K562 (cell line): ENCODE results near the gene PALM3. TPM values are rescaled to one million over a fixed set of nuclear protein-coding genes. Genes with fewer than 3 reads are reported as not detected.
A peak's percentile ranks its signal among the peaks of the same experiment; 100 is the strongest.

Experiments used
- ARID2 ChIP-seq: fragments of 450-650 bp; IDR thresholded peaks from 2 replicates; pipeline ENCODE4 v1.6.1; 2017; ENCODE audit warnings: antibody characterized with exemption, mild to moderate bottlenecking
- BCOR ChIP-seq: fragments of 450-650 bp; IDR thresholded peaks from 2 replicates; pipeline ENCODE4 v1.6.1; 2016
- ETV6 ChIP-seq, 3 experiments: fragments of 150-350 bp in 1 of 3; sonication (generic) in 1 of 3; formaldehyde crosslinking in 1 of 3; IDR thresholded peaks; 2 replicates each; pipeline versions ENCODE4 v1.6.1 to v1.8.0; 2014 to 2022; ENCODE audit warnings: borderline replicate concordance in 2 of 3, low read depth in 2 of 3, antibody characterized with exemption in 1 of 3, low read length in 1 of 3, mild to moderate bottlenecking in 1 of 3, missing genetic modification reagents in 1 of 3
- HLTF ChIP-seq: fragments of 450-650 bp; IDR thresholded peaks from 2 replicates; pipeline ENCODE4 v1.6.1; 2016
- HNRNPH1 ChIP-seq: fragments of 200-400 bp; formaldehyde crosslinking; optimal IDR thresholded peaks from 2 replicates; pipeline ENCODE3; 2017; ENCODE audit warnings: low read depth, mild to moderate bottlenecking, low read length, moderate library complexity
- KLF10 ChIP-seq: fragments of 250-450 bp; sonication (Bioruptor Pico); IDR thresholded peaks from 2 replicates; pipeline ENCODE4 v1.6.1; 2021; ENCODE audit warnings: matching md5 sums
- NCOR1 ChIP-seq: fragments of 450-650 bp; IDR thresholded peaks from 2 replicates; pipeline ENCODE4 v1.6.1; 2016; ENCODE audit warnings: mild to moderate bottlenecking, moderate library complexity
- PHF8 ChIP-seq: fragments of 200-600 bp; sonication (generic); IDR thresholded peaks from 2 replicates; pipeline ENCODE4 v1.6.1; 2012; ENCODE audit warnings: mixed run types, mild to moderate bottlenecking, inconsistent platforms, low read length, moderate library complexity, borderline replicate concordance
- POLR2AphosphoS5 ChIP-seq: IDR thresholded peaks from 2 replicates; pipeline ENCODE4 v1.6.1; 2011; ENCODE audit warnings: mild to moderate bottlenecking, low read depth, low read length, moderate library complexity; ENCODE audit not compliant: control insufficient read depth, insufficient read depth
- PRMT5 ChIP-seq: sonication (generic); formaldehyde crosslinking; IDR thresholded peaks from 2 replicates; pipeline ENCODE4 v1.5.0; 2020; ENCODE audit warnings: missing genetic modification reagents
- PTRF ChIP-seq: fragments of 450-650 bp; IDR thresholded peaks from 2 replicates; pipeline ENCODE4 v1.6.1; 2016; ENCODE audit warnings: mild to moderate bottlenecking, missing genetic modification characterization, missing compliant biosample characterization
- SREBF1 ChIP-seq: fragments of 150-350 bp; IDR thresholded peaks from 2 replicates; pipeline ENCODE4 v1.6.1; 2014; ENCODE audit warnings: antibody characterized with exemption, low read depth, low read length, borderline replicate concordance
- TBP ChIP-seq: optimal IDR thresholded peaks from 2 replicates; pipeline ENCODE3; 2011; ENCODE audit warnings: low read depth, low read length, improper control_type of control experiment
- TOE1 ChIP-seq, 2 experiments: fragments of 450-650 bp in 1 of 2; sonication (generic) in 1 of 2; formaldehyde crosslinking in 1 of 2; IDR thresholded peaks; 2 replicates each; pipeline versions ENCODE4 v1.7.1 to v1.8.0; 2016 to 2022; ENCODE audit warnings: borderline replicate concordance in 2 of 2, mild to moderate bottlenecking in 2 of 2, antibody characterized with exemption in 1 of 2, inconsistent platforms in 1 of 2, low read depth in 1 of 2, missing genetic modification reagents in 1 of 2, moderate library complexity in 1 of 2
- ZFP36 ChIP-seq: fragments of 150-350 bp; IDR thresholded peaks from 2 replicates; pipeline ENCODE4 v1.6.1; 2018; ENCODE audit warnings: low read length, low read depth; ENCODE audit not compliant: partially characterized antibody
- ZNF217 ChIP-seq: sonication (generic); formaldehyde crosslinking; IDR thresholded peaks from 2 replicates; pipeline ENCODE4 v1.8.0; 2022; ENCODE audit warnings: mild to moderate bottlenecking, missing genetic modification reagents
- ZNF263 ChIP-seq: sonication (generic); formaldehyde crosslinking; IDR thresholded peaks from 2 replicates; pipeline ENCODE4 v1.8.0; 2022; ENCODE audit warnings: mild to moderate bottlenecking, missing genetic modification reagents, borderline replicate concordance
- ZNF695 ChIP-seq: fragments of 450-650 bp; formaldehyde crosslinking; IDR thresholded peaks from 2 replicates; pipeline ENCODE4 v1.4.0; 2020; ENCODE audit warnings: mild to moderate bottlenecking, moderate library complexity
- ZSCAN29 ChIP-seq: fragments of 450-650 bp; IDR thresholded peaks from 2 replicates; pipeline ENCODE4 v1.6.1; 2017
- polyA plus RNA-seq, 8 experiments: library from polyadenylated mRNA; depleted of rRNA in 4 of 8; stranded (reverse) in 5 of 8; unstranded in 3 of 8; fragments of >200 nt; fragmentation: Nextera tagmentation in 2 of 8; fragmentation: Illumina TruSeq in 1 of 8; extraction: Ambion mirVana in 2 of 8; extraction: Trizol in 1 of 8; gene quantifications; 2 replicates each; pipeline versions ENCODE4 v1.2.1 to v1.2.3, GENCODE V29; 2011 to 2014; ENCODE audit warnings: inconsistent platforms in 1 of 8, missing spikeins in 1 of 8
- total RNA-seq, 7 experiments: library from RNA; depleted of rRNA in 6 of 7; stranded (reverse); fragments of >200 nt in 6 of 7; fragmentation: Illumina TruSeq in 2 of 7; extraction: Trizol in 2 of 7; gene quantifications; 2 replicates each; pipeline versions ENCODE4 v1.2.1 to v1.2.3, GENCODE V29; 2011 to 2021; ENCODE audit warnings: low replicate concordance in 1 of 7
- TF ChIP-seq, protein P1 (sequence below): sonication (generic); formaldehyde crosslinking; IDR thresholded peaks from 2 replicates; pipeline ENCODE4 v1.8.1; 2022; ENCODE audit warnings: missing genetic modification reagents
- TF ChIP-seq, protein P2 (sequence below): fragments of 200-800 bp; sonication (Bioruptor generic); IDR thresholded peaks from 2 replicates; pipeline ENCODE4 v1.6.1; 2017; ENCODE audit warnings: missing genetic modification characterization, missing compliant biosample characterization
- TF ChIP-seq, protein P3 (sequence below): sonication (generic); formaldehyde crosslinking; IDR thresholded peaks from 2 replicates; pipeline ENCODE4 v1.8.0; 2023; ENCODE audit warnings: mild to moderate bottlenecking, missing genetic modification reagents

The PALM3 gene
- total and polyA plus RNA-seq, 9 of the 15 experiments (the other 6 are each of a cell fraction or from before 2014, with no cell fraction given), result 0.07 to 9.3 (median 3.3) TPM

DNA sequence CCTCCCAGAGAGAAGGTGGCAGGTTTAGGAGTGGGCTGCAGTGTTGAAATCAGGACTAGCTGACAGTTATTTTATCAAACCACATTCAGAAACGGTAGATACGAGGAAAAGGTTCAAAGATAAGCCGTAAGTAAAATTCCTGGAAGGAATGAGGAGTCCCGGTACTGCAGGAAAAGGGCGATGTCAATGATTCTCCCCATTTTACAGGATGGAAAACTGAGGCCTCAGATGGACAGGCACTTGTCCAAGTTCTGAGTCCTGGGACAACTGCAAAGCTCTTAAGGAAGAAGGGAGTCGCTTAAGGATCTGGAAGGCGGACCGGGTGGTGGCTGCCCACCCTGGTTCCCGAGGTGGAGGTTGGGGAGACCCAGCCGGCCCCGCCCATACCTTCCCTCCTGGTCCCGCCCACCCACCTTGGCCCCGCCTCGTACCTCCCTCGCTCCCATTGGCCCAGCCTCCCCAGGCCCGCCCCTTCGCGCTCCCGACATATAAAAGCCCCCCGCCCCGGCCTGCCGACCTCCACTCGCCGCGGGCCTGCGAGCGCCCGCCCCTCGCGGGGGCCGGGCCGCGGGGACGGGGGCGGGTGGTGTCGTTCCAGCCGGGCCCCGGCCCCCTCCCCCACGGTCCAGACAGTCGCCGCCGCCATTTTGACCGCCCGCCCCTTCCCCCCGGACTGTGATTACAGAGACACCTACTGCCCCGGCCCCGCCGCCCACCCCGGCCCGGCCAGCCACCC lies 56.4 kb downstream of the PALM3 start (continued):
- peak; percentile 31; the same call in 1 of the 2 replicates for TF ChIP-seq PHF8
- peak; percentile 66; the same call in 1 of the 2 replicates for TF ChIP-seq TOE1 (IDR thresholded peaks at IDR 0.05; ENCODE audit: borderline replicate concordance)
- no peak for TF ChIP-seq TOE1 (CRISPR knock-in tag; IDR thresholded peaks at IDR 0.05; ENCODE audit: borderline replicate concordance, low read depth)
- TF ChIP-seq, protein P1, sequence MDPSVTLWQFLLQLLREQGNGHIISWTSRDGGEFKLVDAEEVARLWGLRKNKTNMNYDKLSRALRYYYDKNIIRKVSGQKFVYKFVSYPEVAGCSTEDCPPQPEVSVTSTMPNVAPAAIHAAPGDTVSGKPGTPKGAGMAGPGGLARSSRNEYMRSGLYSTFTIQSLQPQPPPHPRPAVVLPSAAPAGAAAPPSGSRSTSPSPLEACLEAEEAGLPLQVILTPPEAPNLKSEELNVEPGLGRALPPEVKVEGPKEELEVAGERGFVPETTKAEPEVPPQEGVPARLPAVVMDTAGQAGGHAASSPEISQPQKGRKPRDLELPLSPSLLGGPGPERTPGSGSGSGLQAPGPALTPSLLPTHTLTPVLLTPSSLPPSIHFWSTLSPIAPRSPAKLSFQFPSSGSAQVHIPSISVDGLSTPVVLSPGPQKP, result no peak
- TF ChIP-seq, protein P2, sequence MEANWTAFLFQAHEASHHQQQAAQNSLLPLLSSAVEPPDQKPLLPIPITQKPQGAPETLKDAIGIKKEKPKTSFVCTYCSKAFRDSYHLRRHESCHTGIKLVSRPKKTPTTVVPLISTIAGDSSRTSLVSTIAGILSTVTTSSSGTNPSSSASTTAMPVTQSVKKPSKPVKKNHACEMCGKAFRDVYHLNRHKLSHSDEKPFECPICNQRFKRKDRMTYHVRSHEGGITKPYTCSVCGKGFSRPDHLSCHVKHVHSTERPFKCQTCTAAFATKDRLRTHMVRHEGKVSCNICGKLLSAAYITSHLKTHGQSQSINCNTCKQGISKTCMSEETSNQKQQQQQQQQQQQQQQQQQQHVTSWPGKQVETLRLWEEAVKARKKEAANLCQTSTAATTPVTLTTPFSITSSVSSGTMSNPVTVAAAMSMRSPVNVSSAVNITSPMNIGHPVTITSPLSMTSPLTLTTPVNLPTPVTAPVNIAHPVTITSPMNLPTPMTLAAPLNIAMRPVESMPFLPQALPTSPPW (CRISPR knock-in tag), result peak; percentile 96
- TF ChIP-seq HNRNPH1, result no peak
- TF ChIP-seq HLTF, result peak; percentile 60; the same call in 1 of the 2 replicates
- peak; percentile 96 for TF ChIP-seq TBP
- TF ChIP-seq ETV6 (IDR thresholded peaks at IDR 0.05; ENCODE audit: borderline replicate concordance in 1 of 2, low read depth in 2 of 2, low read length in 1 of 2), result no peak
- TF ChIP-seq ETV6 (CRISPR knock-in tag; IDR thresholded peaks at IDR 0.05; ENCODE audit: borderline replicate concordance), result no peak
- no peak for TF ChIP-seq PTRF (tag)
- TF ChIP-seq, protein P3, sequence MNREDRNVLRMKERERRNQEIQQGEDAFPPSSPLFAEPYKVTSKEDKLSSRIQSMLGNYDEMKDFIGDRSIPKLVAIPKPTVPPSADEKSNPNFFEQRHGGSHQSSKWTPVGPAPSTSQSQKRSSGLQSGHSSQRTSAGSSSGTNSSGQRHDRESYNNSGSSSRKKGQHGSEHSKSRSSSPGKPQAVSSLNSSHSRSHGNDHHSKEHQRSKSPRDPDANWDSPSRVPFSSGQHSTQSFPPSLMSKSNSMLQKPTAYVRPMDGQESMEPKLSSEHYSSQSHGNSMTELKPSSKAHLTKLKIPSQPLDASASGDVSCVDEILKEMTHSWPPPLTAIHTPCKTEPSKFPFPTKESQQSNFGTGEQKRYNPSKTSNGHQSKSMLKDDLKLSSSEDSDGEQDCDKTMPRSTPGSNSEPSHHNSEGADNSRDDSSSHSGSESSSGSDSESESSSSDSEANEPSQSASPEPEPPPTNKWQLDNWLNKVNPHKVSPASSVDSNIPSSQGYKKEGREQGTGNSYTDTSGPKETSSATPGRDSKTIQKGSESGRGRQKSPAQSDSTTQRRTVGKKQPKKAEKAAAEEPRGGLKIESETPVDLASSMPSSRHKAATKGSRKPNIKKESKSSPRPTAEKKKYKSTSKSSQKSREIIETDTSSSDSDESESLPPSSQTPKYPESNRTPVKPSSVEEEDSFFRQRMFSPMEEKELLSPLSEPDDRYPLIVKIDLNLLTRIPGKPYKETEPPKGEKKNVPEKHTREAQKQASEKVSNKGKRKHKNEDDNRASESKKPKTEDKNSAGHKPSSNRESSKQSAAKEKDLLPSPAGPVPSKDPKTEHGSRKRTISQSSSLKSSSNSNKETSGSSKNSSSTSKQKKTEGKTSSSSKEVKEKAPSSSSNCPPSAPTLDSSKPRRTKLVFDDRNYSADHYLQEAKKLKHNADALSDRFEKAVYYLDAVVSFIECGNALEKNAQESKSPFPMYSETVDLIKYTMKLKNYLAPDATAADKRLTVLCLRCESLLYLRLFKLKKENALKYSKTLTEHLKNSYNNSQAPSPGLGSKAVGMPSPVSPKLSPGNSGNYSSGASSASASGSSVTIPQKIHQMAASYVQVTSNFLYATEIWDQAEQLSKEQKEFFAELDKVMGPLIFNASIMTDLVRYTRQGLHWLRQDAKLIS (CRISPR knock-in tag), result no peak
- TF ChIP-seq ZNF217 (CRISPR knock-in tag), result no peak
- TF ChIP-seq POLR2AphosphoS5, result peak; percentile 66; the same call in 1 of the 2 replicates
- no peak for TF ChIP-seq NCOR1
- peak; percentile 72 for TF ChIP-seq ZNF263 (CRISPR knock-in tag)
- TF ChIP-seq ZSCAN29, result no peak
- TF ChIP-seq KLF10 (CRISPR knock-in tag), result no peak
- no peak for TF ChIP-seq ZNF695 (CRISPR knock-in tag)
- peak; percentile 100 for TF ChIP-seq BCOR
- no peak for TF ChIP-seq ARID2
- no peak for TF ChIP-seq SREBF1
- TF ChIP-seq PRMT5, result no peak
- TF ChIP-seq ZFP36, result no peak
